SK-N-MC (cell line): ENCODE data around the gene FGFR3.

Experiments used
- FOXP2 ChIP-seq: optimal IDR thresholded peaks from 2 replicates; pipeline ENCODE3; 2011; ENCODE audit warnings: mild to moderate bottlenecking, moderate library complexity; ENCODE audit not compliant: insufficient read depth; ENCODE audit errors: extremely low read length, control extremely low read depth
- POLR2AphosphoS5 ChIP-seq: IDR thresholded peaks from 2 replicates; pipeline ENCODE4 v1.6.1; 2012; ENCODE audit warnings: mild to moderate bottlenecking, low read depth, low read length, borderline replicate concordance

GRCh38 chr4:1790005-1790404 lies 3.1 kb upstream of the FGFR3 start:
- TF ChIP-seq POLR2AphosphoS5 (no peak), FOXP2 (no peak)
